Left ventricle myocardium inferior (tissue), 1 donor: ENCODE results near the gene TMEM87A. TPM values are rescaled to one million over a fixed set of nuclear protein-coding genes. Genes with fewer than 3 reads are reported as not detected.
A peak's percentile ranks its signal among the peaks of the same experiment; 100 is the strongest.
"Not testable (repeated sequence)": the region's sequence is repeated elsewhere in the genome, so short reads cannot be mapped to it uniquely, and the experiment has no call there.

Source experiments
- DNase-seq: peaks from one replicate; pipeline ENCODE4 v3.0.0-alpha.2; 2020
- H3K27ac ChIP-seq: fragments of 200-600 bp; replicated peaks from 2 replicates; pipeline ENCODE4 v1.8.0; 2021
- H3K27me3 ChIP-seq: fragments of 200-600 bp; 2 replicates; pipeline ENCODE4 v1.8.0; 2021; ENCODE audit warnings: low read depth
- H3K36me3 ChIP-seq: fragments of 200-600 bp; 2 replicates; pipeline ENCODE4 v1.8.0; 2021
- H3K4me1 ChIP-seq: fragments of 200-600 bp; 2 replicates; pipeline ENCODE4 v1.8.0; 2021
- H3K4me3 ChIP-seq: fragments of 200-600 bp; 2 replicates; pipeline ENCODE4 v1.8.0; 2021; ENCODE audit warnings: mild to moderate bottlenecking, moderate library complexity
- H3K9me3 ChIP-seq: fragments of 200-600 bp; replicated peaks from 2 replicates; pipeline ENCODE4 v1.8.0; 2021
- CTCF ChIP-seq: fragments of 200-600 bp; IDR thresholded peaks from 2 replicates; pipeline ENCODE4 v1.8.0; 2021; ENCODE audit warnings: antibody characterized with exemption, mild to moderate bottlenecking, borderline replicate concordance
- intact Hi-C: fragments of 100-400 bp; cut with micrococcal nuclease; formaldehyde crosslinking; loops from one replicate; pipeline ENCODE4 v1.11.0; 2022
- long read RNA-seq: library from polyadenylated mRNA; unstranded; transcript quantifications from one replicate; pipeline ENCODE4 v2.0.0, GENCODE V29; 2021
- total RNA-seq: library from RNA; stranded (reverse); fragmentation: NEBNext Ultra II Directional; extraction: Animal tissue kit (Norgen Biotek cat#: 25700); gene quantifications from one replicate; pipeline ENCODE4 v1.2.1, GENCODE V29; 2021
- donor health status: DM: no; HTN: yes; CAD: no; lungs with severe emphysema.

The TMEM87A gene
- total RNA-seq, result 16.4 TPM
- long read RNA-seq, transcript TMEM87A-202 (20 exons, 3,109 nt), result major isoform, 34 of 42 reads
- long read RNA-seq, partial matches to known transcripts, result 1 of 42 reads
- long read RNA-seq, other reads (novel, unspliced or antisense), result 7 of 42 reads

GRCh38 chr15:42272939-42273899 is at the start of gene TMEM87A, which contains the start of gene GANC:
Gene TMEM87A, minus strand, starts transcription at chr15:42273433. Its CDS starts 35 bp downstream, at chr15:42273398.
Gene GANC, plus strand, starts transcription at chr15:42273201. Its CDS starts 1,281 bp downstream, at chr15:42274482.
- no peak for TF ChIP-seq CTCF
- H3K36me3 ChIP-seq, result peaks cover 13% of the 10 kb centered on the region
- intact Hi-C loops, result no loop called here
- H3K27ac ChIP-seq, result peak within 1 kb of the TSS; percentile 98
- DNase-seq, result peak; percentile 96
- H3K4me3 ChIP-seq, result peak within 1 kb of the TSS; percentile 80
- no peaks in the 10 kb centered on the region for H3K9me3 ChIP-seq
- peaks cover 65% of the 10 kb centered on the region for H3K4me1 ChIP-seq
- no peaks in the 10 kb centered on the region for H3K27me3 ChIP-seq

- TF ChIP-seq CTCF, result no peak
- H3K36me3 ChIP-seq, result peaks cover 30% of the 10 kb centered on the region
- no peak overlapping the region for H3K27ac ChIP-seq
- intact Hi-C loops, result no loop called here
- no peaks in the 10 kb centered on the region for H3K27me3 ChIP-seq
- no peaks in the 10 kb centered on the region for H3K4me1 ChIP-seq
- no peak overlapping the region for H3K4me3 ChIP-seq
- DNase-seq, result no peak
- no peaks in the 10 kb centered on the region for H3K9me3 ChIP-seq
These were observed 46.0 kb upstream of the TMEM87A start for GRCh38 chr15:42319206-42319605.

GRCh38 chr15:42316282-42316805 is 43.1 kb upstream of the TMEM87A start:
- intact Hi-C loops, H3K27ac ChIP-seq, H3K27me3 ChIP-seq, H3K9me3 ChIP-seq, DNase-seq, H3K4me3 ChIP-seq, H3K4me1 ChIP-seq: not testable (repeated sequence)
- peaks cover 31% of the 10 kb centered on the region for H3K36me3 ChIP-seq

GRCh38 chr15:42315521-42315920 is 42.3 kb upstream of the TMEM87A start:
- Histone ChIP-seq H3K4me3 (no peak overlapping the region), H3K36me3 (peaks cover 37% of the 10 kb centered on the region), H3K4me1 (no peaks in the 10 kb centered on the region), H3K27ac (no peak overlapping the region), H3K9me3 (no peaks in the 10 kb centered on the region), H3K27me3 (no peaks in the 10 kb centered on the region)
- no peak for DNase-seq
- no peak for TF ChIP-seq CTCF
- intact Hi-C loops, result no loop called here

GRCh38 chr15:42314818-42315217 is 41.6 kb upstream of the TMEM87A start:
- H3K4me1 ChIP-seq, result no peaks in the 10 kb centered on the region
- TF ChIP-seq CTCF, result no peak
- H3K4me3 ChIP-seq, result no peak overlapping the region
- no peak for DNase-seq
- peaks cover 44% of the 10 kb centered on the region for H3K36me3 ChIP-seq
- intact Hi-C loops, result no loop called here
- no peaks in the 10 kb centered on the region for H3K27me3 ChIP-seq
- no peak overlapping the region for H3K27ac ChIP-seq
- H3K9me3 ChIP-seq, result no peaks in the 10 kb centered on the region
